H1 (cell line): ENCODE results near the gene RUFY2. TPM values are rescaled to one million over a fixed set of nuclear protein-coding genes. Genes with fewer than 3 reads are reported as not detected.

Experiments used
- CTCF ChIA-PET: fragments of 300-600 bp; sonication (Branson Sonifier 250); formaldehyde crosslinking; loops from one replicate; lab custom pipeline; 2021; ENCODE audit not compliant: partially characterized antibody; lab: Charles Lee
- POLR2A ChIA-PET: fragments of 300-600 bp; sonication (Branson Sonifier 250); formaldehyde crosslinking; loops from one replicate; lab custom pipeline; 2021; ENCODE audit warnings: inconsistent platforms; ENCODE audit not compliant: partially characterized antibody; lab: Charles Lee
- DNase-seq, 2 experiments: peaks; one replicate each; pipeline versions ENCODE4 v3.0.0 to v3.0.0-alpha.2; 2010 to 2022; ENCODE audit warnings: low spot score in 2 of 2, low read depth in 1 of 2, mixed read lengths in 1 of 2
- FAIRE-seq: peaks from 2 replicates; lab custom pipeline; 2011; peaks lifted over from hg19 to GRCh38; lab: Jason Lieb, UNC
- H2AFZ ChIP-seq: 2 replicates; pipeline ENCODE4 v1.8.1; 2012; ENCODE audit warnings: low read length, inconsistent platforms
- H2AK5ac ChIP-seq: 2 replicates; pipeline ENCODE4 v1.6.1; 2013; ENCODE audit warnings: low read depth, low read length
- H2BK120ac ChIP-seq: replicated peaks from 2 replicates; pipeline ENCODE3; 2013; ENCODE audit warnings: low read depth, low read length, inconsistent platforms
- H2BK12ac ChIP-seq: 2 replicates; pipeline ENCODE4 v1.6.1; 2013; ENCODE audit warnings: low read depth, low read length
- H2BK15ac ChIP-seq: 2 replicates; pipeline ENCODE4 v1.6.1; 2013; ENCODE audit warnings: low read length
- H2BK20ac ChIP-seq: 2 replicates; pipeline ENCODE4 v1.6.1; 2013; ENCODE audit warnings: low read length
- H2BK5ac ChIP-seq: 2 replicates; pipeline ENCODE4 v1.6.1; 2013; ENCODE audit warnings: low read depth, low read length
- H3K14ac ChIP-seq: 2 replicates; pipeline ENCODE4 v1.6.1; 2013; ENCODE audit warnings: inconsistent platforms; ENCODE audit not compliant: insufficient read length
- H3K18ac ChIP-seq: 2 replicates; pipeline ENCODE4 v1.6.1; 2013; ENCODE audit warnings: low read length; ENCODE audit errors: extremely low read depth
- H3K23ac ChIP-seq: 2 replicates; pipeline ENCODE4 v1.6.1; 2013; ENCODE audit warnings: inconsistent platforms; ENCODE audit not compliant: insufficient read length
- H3K23me2 ChIP-seq: 2 replicates; pipeline ENCODE4 v1.6.1; 2013; ENCODE audit warnings: low read depth, low read length
- H3K27ac ChIP-seq: 2 replicates; pipeline ENCODE4 v1.6.1; 2011; ENCODE audit warnings: low read depth, low read length, inconsistent platforms
- H3K27me3 ChIP-seq, 4 experiments: replicated peaks in 1 of 4; 1 replicate in 1 of 4; 2 replicates in 3 of 4; pipeline versions ENCODE4 v1.6.1 to v1.8.1; 2011 to 2013; ENCODE audit warnings: low read length in 3 of 4, mild to moderate bottlenecking in 3 of 4, inconsistent platforms in 2 of 4, mixed read lengths in 2 of 4, moderate library complexity in 1 of 4; ENCODE audit not compliant: control insufficient read depth in 3 of 4, insufficient read depth in 3 of 4; ENCODE audit errors: extremely low read depth in 1 of 4
- H3K36me3 ChIP-seq, 4 experiments: 2 replicates each; pipeline versions ENCODE4 v1.6.1 to v1.8.1; 2011 to 2013; ENCODE audit warnings: mild to moderate bottlenecking in 4 of 4, low read length in 3 of 4, moderate library complexity in 2 of 4, control low read depth in 1 of 4, inconsistent platforms in 1 of 4; ENCODE audit not compliant: insufficient read depth in 4 of 4, control insufficient read depth in 2 of 4
- H3K4ac ChIP-seq: replicated peaks from 2 replicates; pipeline ENCODE3; 2013; ENCODE audit warnings: low read length, low read depth, mixed read lengths, inconsistent platforms; ENCODE audit not compliant: insufficient read length
- H3K4me1 ChIP-seq, 4 experiments: replicated peaks in 1 of 4; 1 replicate in 1 of 4; 2 replicates in 3 of 4; pipeline versions ENCODE4 v1.6.1 to v1.8.1; 2011 to 2013; ENCODE audit warnings: low read length in 3 of 4, inconsistent platforms in 2 of 4, mixed read lengths in 1 of 4; ENCODE audit not compliant: insufficient read depth in 4 of 4, control insufficient read depth in 3 of 4
- H3K4me2 ChIP-seq, 2 experiments: 2 replicates each; pipeline versions ENCODE4 v1.6.1 to v1.8.1; 2011 to 2013; ENCODE audit warnings: low read depth in 2 of 2, low read length in 2 of 2, control low read depth in 1 of 2, inconsistent platforms in 1 of 2, mild to moderate bottlenecking in 1 of 2; ENCODE audit not compliant: insufficient read depth in 1 of 2
- H3K4me3 ChIP-seq, 4 experiments: fragments of 200-600, 300-600 bp in 1 of 4; sonication (generic), shearing (Covaris generic), sonication (Bioruptor Twin) in 1 of 4; 2 replicates each; pipeline versions ENCODE4 v1.5.1 to v1.8.1; 2011 to 2016; ENCODE audit warnings: low read length in 4 of 4, low read depth in 3 of 4, control low read depth in 2 of 4, inconsistent platforms in 2 of 4, mild to moderate bottlenecking in 2 of 4, mixed read lengths in 1 of 4, moderate library complexity in 1 of 4; ENCODE audit not compliant: insufficient read depth in 2 of 4; ENCODE audit errors: extremely low read depth in 1 of 4
- H3K56ac ChIP-seq: replicated peaks from 2 replicates; pipeline ENCODE3; 2013; ENCODE audit warnings: low read depth, mild to moderate bottlenecking, mixed read lengths, low read length, inconsistent platforms; ENCODE audit not compliant: insufficient read length
- H3K79me1 ChIP-seq: 2 replicates; pipeline ENCODE4 v1.6.1; 2013; ENCODE audit warnings: low read depth, low read length, control low read depth
- H3K79me2 ChIP-seq, 2 experiments: 2 replicates each; pipeline versions ENCODE4 v1.6.1 to v1.8.1; 2012 to 2013; ENCODE audit warnings: low read length in 2 of 2, mild to moderate bottlenecking in 2 of 2, inconsistent platforms in 1 of 2; ENCODE audit not compliant: insufficient read depth in 2 of 2, control insufficient read depth in 1 of 2
- H3K9ac ChIP-seq, 4 experiments: replicated peaks in 1 of 4; 1 replicate in 1 of 4; 2 replicates in 3 of 4; pipeline versions ENCODE4 v1.6.1 to v1.8.1; 2011 to 2013; ENCODE audit warnings: low read depth in 3 of 4, low read length in 3 of 4, control low read depth in 2 of 4, mild to moderate bottlenecking in 2 of 4, moderate library complexity in 2 of 4, inconsistent platforms in 1 of 4; ENCODE audit errors: extremely low read depth in 1 of 4
- H3K9me3 ChIP-seq, 2 experiments: 2 replicates each; pipeline versions ENCODE4 v1.6.1 to v1.8.1; 2012 to 2013; ENCODE audit warnings: mild to moderate bottlenecking in 2 of 2, moderate library complexity in 2 of 2, control low read depth in 1 of 2, inconsistent platforms in 1 of 2, low read depth in 1 of 2, low read length in 1 of 2, mixed read lengths in 1 of 2; ENCODE audit not compliant: insufficient read depth in 2 of 2
- H4K20me1 ChIP-seq, 2 experiments: replicated peaks in 1 of 2; 2 replicates each; pipeline versions ENCODE3 to v1.8.1; 2011 to 2013; ENCODE audit warnings: inconsistent platforms in 2 of 2, low read length in 2 of 2, mild to moderate bottlenecking in 1 of 2; ENCODE audit not compliant: insufficient read depth in 2 of 2, control insufficient read depth in 1 of 2
- H4K5ac ChIP-seq: 2 replicates; pipeline ENCODE4 v1.6.1; 2013; ENCODE audit warnings: low read length, low read depth, mixed read lengths, inconsistent platforms; ENCODE audit not compliant: insufficient read length
- H4K8ac ChIP-seq: 2 replicates; pipeline ENCODE4 v1.8.0; 2013; ENCODE audit warnings: mild to moderate bottlenecking, moderate library complexity, low read length, inconsistent platforms; ENCODE audit not compliant: insufficient read depth; ENCODE audit errors: extremely low read depth
- H4K91ac ChIP-seq: replicated peaks from 2 replicates; pipeline ENCODE3; 2013; ENCODE audit warnings: low read length, mixed read lengths, inconsistent platforms; ENCODE audit not compliant: insufficient read length
- KDM4A ChIP-seq: IDR thresholded peaks from one replicate; pipeline ENCODE4 v1.7.1; 2012; ENCODE audit warnings: low read depth, mild to moderate bottlenecking, moderate library complexity, low read length, inconsistent platforms; ENCODE audit not compliant: severe bottlenecking
- KDM5A ChIP-seq: fragments of 200-600 bp; IDR thresholded peaks from 2 replicates; pipeline ENCODE4 v1.7.1; 2012; ENCODE audit warnings: mild to moderate bottlenecking, low read length, inconsistent platforms, mixed read lengths
- RXRA ChIP-seq: IDR thresholded peaks from 2 replicates; pipeline ENCODE4 v1.6.1; 2011; ENCODE audit warnings: low read depth, mild to moderate bottlenecking, low read length, moderate library complexity; ENCODE audit not compliant: insufficient read depth
- SIRT6 ChIP-seq: IDR thresholded peaks from one replicate; pipeline ENCODE4 v1.7.1; 2012; ENCODE audit warnings: low read length, inconsistent platforms
- WGBS, 2 experiments: shearing (Covaris generic) in 1 of 2; methylation state at CpG; one replicate each; pipeline versions ENCODE4 v1.1.6 to v1.1.7; 2013 to 2015; ENCODE audit warnings: low lambda C conversion rate in 2 of 2, mixed read lengths in 2 of 2, inconsistent platforms in 1 of 2, low coverage in 1 of 2, missing lambda C conversion rate in 1 of 2; ENCODE audit not compliant: insufficient replicate concordance in 2 of 2, insufficient coverage in 1 of 2, insufficient read length in 1 of 2; ENCODE audit errors: extremely low coverage in 1 of 2, missing lambda C conversion rate in 1 of 2; 5-methylcytosine and 5-hydroxymethylcytosine counted together
- polyA plus RNA-seq, 7 experiments: library from polyadenylated mRNA; depleted of rRNA in 3 of 7; stranded (reverse) in 5 of 7; unstranded in 2 of 7; fragments of >200 nt in 5 of 7; fragments of 200-250 nt in 2 of 7; gene quantifications; 1 replicate in 5 of 7; 2 replicates in 1 of 7; 4 replicates in 1 of 7; pipeline versions ENCODE4 v1.2.1 to v1.2.3, GENCODE V29; 2011 to 2013; ENCODE audit warnings: missing spikeins in 2 of 7, mixed read lengths in 2 of 7
- total RNA-seq: library from RNA; stranded (reverse); fragmentation: NEBNext Ultra II Directional; extraction: Animal tissue kit (Norgen Biotek cat#: 25700); gene quantifications from 2 replicates; pipeline ENCODE4 v1.2.1, GENCODE V29; 2021

The RUFY2 gene
- total and polyA plus RNA-seq, 2 of the 8 experiments (the other 6 are each of a cell fraction or from before 2014, with no cell fraction given): 3.4 to 12.0 TPM

- no peak overlapping the region for H2BK12ac ChIP-seq
- H3K4ac ChIP-seq: no peak overlapping the region
- H3K79me1 ChIP-seq: no peaks in the 10 kb centered on the region
- no peak overlapping the region for H4K8ac ChIP-seq
- no peak overlapping the region for H3K14ac ChIP-seq
- DNase-seq: no peak
- H4K20me1 ChIP-seq: no peaks in the 10 kb centered on the region
- H2AK5ac ChIP-seq: no peak overlapping the region
- H2BK15ac ChIP-seq: no peak overlapping the region
- H3K9me3 ChIP-seq: no peaks in the 10 kb centered on the region
- H4K91ac ChIP-seq: no peak overlapping the region
- H2AFZ ChIP-seq: no peak overlapping the region
- no peaks in the 10 kb centered on the region for H3K79me2 ChIP-seq
- H2BK120ac ChIP-seq: no peak overlapping the region
- H3K27me3 ChIP-seq: no peaks in the 10 kb centered on the region
- no peak overlapping the region for H3K9ac ChIP-seq
- H3K18ac ChIP-seq: no peak overlapping the region
- H3K23ac ChIP-seq: no peak overlapping the region
- no peak overlapping the region for H4K5ac ChIP-seq
- WGBS, 2 experiments: 89% methylated on average over 5 of the region's 5 CpGs; no CpG with 5 or more reads in 1 of the 2 experiments
- peaks cover 14 to 64% (median 39%) of the 10 kb centered on the region in 4 experiments for H3K36me3 ChIP-seq
- H3K23me2 ChIP-seq: no peaks in the 10 kb centered on the region
- ChIA-PET POLR2A (interaction anchor here (2.7 kb wide), 1 partner anchor 10 kb away, joined by 15 read pairs; no protein-coding TSS in a partner anchor), CTCF (no interaction called here)
- no peak for TF ChIP-seq KDM4A
- TF ChIP-seq KDM5A: no peak
- no peak for TF ChIP-seq SIRT6
- no peak for TF ChIP-seq RXRA
- no peaks in the 10 kb centered on the region for H3K4me1 ChIP-seq
- no peak overlapping the region for H2BK5ac ChIP-seq
- no peak overlapping the region for H3K27ac ChIP-seq
- no peak overlapping the region for H3K4me2 ChIP-seq
- no peak overlapping the region for H2BK20ac ChIP-seq
- H3K56ac ChIP-seq: no peak overlapping the region
- no peak for FAIRE-seq
- H3K4me3 ChIP-seq: no peak overlapping the region
Measured at GRCh38 chr10:68423522-68423921, 16.4 kb upstream of the RUFY2 start.
